ENCODE data around the gene YJEFN3.

Gene YJEFN3

GRCh38 chr19:19584356-19584755, 55.6 kb downstream of the YJEFN3 start:
- DNase-seq (ENCODE audit: low spot score) (no peak), FAIRE-seq (no peak)

Data from RCC 7860 (cell line).